NCI-H128 (cell line): ENCODE results near the gene FNTB.

Experiments used
- DNase-seq: peaks from one replicate; lab custom pipeline; 2025; ENCODE audit not compliant: unreplicated experiment; lab: John Stamatoyannopoulos, UW

The FNTB gene

GRCh38 chr14:64986648-64987437 lies at the start of gene FNTB:
Gene FNTB (plus strand): TSS chr14:64986895. CDS start chr14:64986954, 59 bp downstream.
- DNase-seq: peak; percentile 93

GRCh38 chr14:64937171-64937820 lies 49.4 kb upstream of the FNTB start:
- no peak for DNase-seq

- no peak for DNase-seq
These were observed 48.9 kb upstream of the FNTB start for GRCh38 chr14:64937821-64938193.

- no peak for DNase-seq
These were observed 47.5 kb upstream of the FNTB start for GRCh38 chr14:64938972-64939816.

GRCh38 chr14:64939817-64940190 lies 46.9 kb upstream of the FNTB start:
- no peak for DNase-seq

- DNase-seq: no peak
These were observed 46.3 kb upstream of the FNTB start for GRCh38 chr14:64940336-64940910.

- DNase-seq: no peak
These were observed 44.1 kb upstream of the FNTB start, which contains the start of gene GPX2 for GRCh38 chr14:64942531-64943111. Gene GPX2 (minus strand): TSS chr14:64942745. CDS start chr14:64942726, 19 bp downstream.

GRCh38 chr14:64943556-64943955 lies 43.1 kb upstream of the FNTB start:
- DNase-seq: no peak

GRCh38 chr14:64944041-64944440 lies 42.7 kb upstream of the FNTB start:
- DNase-seq: no peak

- no peak for DNase-seq
These were observed 41.8 kb upstream of the FNTB start for GRCh38 chr14:64944861-64945260.

GRCh38 chr14:64945431-64946178 lies 41.1 kb upstream of the FNTB start:
- no peak for DNase-seq

GRCh38 chr14:64946310-64947045 lies 40.2 kb upstream of the FNTB start:
- DNase-seq: no peak

GRCh38 chr14:64947710-64948611 lies 38.7 kb upstream of the FNTB start:
- DNase-seq: no peak

GRCh38 chr14:64948612-64949210 lies 38.0 kb upstream of the FNTB start:
- DNase-seq: no peak

GRCh38 chr14:64950889-64951288 lies 35.8 kb upstream of the FNTB start:
- no peak for DNase-seq

- no peak for DNase-seq
These were observed 35.4 kb upstream of the FNTB start for GRCh38 chr14:64951291-64951690.

GRCh38 chr14:64951724-64952123 lies 35.0 kb upstream of the FNTB start:
- no peak for DNase-seq
